ENCODE measurements around the gene LRFN2.

DNA sequence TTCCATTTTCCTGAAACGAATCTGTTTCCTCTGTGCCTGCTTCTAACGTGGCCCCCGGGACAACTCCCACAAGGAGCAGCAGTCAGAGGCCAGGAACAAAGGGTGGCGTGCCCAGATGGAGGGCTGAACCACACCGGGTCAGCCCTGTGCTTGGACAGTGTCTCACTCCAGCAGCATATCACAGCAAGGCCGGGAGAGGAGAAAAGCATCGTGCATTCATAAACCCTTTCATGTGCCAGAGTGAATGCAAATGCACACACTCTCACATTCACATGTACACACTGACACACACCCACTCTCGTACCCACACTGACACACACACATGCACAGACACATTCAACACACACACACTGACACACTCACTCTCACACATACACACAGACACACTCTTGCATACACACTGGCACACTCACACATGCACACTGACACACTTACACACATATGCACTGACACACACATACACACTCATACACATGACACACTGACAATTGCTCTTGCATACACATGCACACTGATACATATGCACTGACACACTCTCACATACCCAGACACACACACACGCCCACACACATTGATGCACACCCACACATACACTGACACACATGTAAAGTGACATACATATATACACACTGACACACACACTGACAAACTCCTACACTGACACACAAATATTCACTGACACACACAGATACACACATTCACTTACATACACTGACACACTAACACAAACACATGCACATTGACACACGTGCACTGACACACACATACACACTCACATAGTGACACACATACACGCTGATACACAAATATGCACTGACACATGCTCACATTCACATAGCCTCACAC lies 237.0 kb downstream of the LRFN2 start:
- no peak for TF ChIP-seq CTCF (IDR thresholded peaks at IDR 0.05)
- TF ChIP-seq REST (IDR thresholded peaks at IDR 0.05; ENCODE audit: low read depth, low read length) = no peak
- TF ChIP-seq SMC3 (IDR thresholded peaks at IDR 0.05; ENCODE audit: low read depth, low read length) = no peak
- TF ChIP-seq GABPA (IDR thresholded peaks at IDR 0.05; ENCODE audit: low read depth) = no peak
- no peak for TF ChIP-seq TEAD4 (IDR thresholded peaks at IDR 0.05; ENCODE audit: borderline replicate concordance, insufficient read depth)
- no peak for TF ChIP-seq YY1 (IDR thresholded peaks at IDR 0.05; ENCODE audit: low read depth)
- TF ChIP-seq SIN3A (IDR thresholded peaks at IDR 0.05; ENCODE audit: borderline replicate concordance, low read depth, low read length) = no peak
- no peak for TF ChIP-seq EP300 (IDR thresholded peaks at IDR 0.05; ENCODE audit: borderline replicate concordance in 1 of 2, low read depth in 1 of 2, low read length in 1 of 2)
- TF ChIP-seq USF1 (IDR thresholded peaks at IDR 0.05; ENCODE audit: borderline replicate concordance, low read depth) = no peak
- TF ChIP-seq POLR2AphosphoS5 (IDR thresholded peaks at IDR 0.05; ENCODE audit: low read depth, low read length) = no peak
- TF ChIP-seq, protein P1, sequence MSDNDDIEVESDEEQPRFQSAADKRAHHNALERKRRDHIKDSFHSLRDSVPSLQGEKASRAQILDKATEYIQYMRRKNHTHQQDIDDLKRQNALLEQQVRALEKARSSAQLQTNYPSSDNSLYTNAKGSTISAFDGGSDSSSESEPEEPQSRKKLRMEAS (IDR thresholded peaks at IDR 0.05; ENCODE audit: low read depth) = no peak
- TF ChIP-seq, protein P2, sequence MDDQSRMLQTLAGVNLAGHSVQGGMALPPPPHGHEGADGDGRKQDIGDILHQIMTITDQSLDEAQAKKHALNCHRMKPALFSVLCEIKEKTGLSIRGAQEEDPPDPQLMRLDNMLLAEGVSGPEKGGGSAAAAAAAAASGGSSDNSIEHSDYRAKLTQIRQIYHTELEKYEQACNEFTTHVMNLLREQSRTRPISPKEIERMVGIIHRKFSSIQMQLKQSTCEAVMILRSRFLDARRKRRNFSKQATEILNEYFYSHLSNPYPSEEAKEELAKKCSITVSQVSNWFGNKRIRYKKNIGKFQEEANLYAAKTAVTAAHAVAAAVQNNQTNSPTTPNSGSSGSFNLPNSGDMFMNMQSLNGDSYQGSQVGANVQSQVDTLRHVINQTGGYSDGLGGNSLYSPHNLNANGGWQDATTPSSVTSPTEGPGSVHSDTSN (IDR thresholded peaks at IDR 0.05) = no peak
- TF ChIP-seq CHD2 (IDR thresholded peaks at IDR 0.05; ENCODE audit: low read length, partially characterized antibody) = no peak
